Activated CD8-positive, alpha-beta T cell treated with anti-CD3 and anti-CD28 coated beads for 36 hours (primary cell): ENCODE data around the gene DCAF10. TPM values are rescaled to one million over a fixed set of nuclear protein-coding genes. Genes with fewer than 3 reads are reported as not detected.
"Not testable (repeated sequence)": the region's sequence is repeated elsewhere in the genome, so short reads cannot be mapped to it uniquely, and the experiment has no call there.

Experiments
- ATAC-seq: fragments of 200-7000 bp; cut with Tn5 transposase; one replicate; pipeline ENCODE4 v1.10.0; 2021; ENCODE audit warnings: mild to moderate bottlenecking, moderate library complexity
- CTCF ChIA-PET: fragments of 350-600 bp; sonication (Branson Sonifier 250); formaldehyde crosslinking; loops from one replicate; lab custom pipeline; 2021; ENCODE audit warnings: antibody characterized with exemption; lab: Charles Lee
- POLR2A ChIA-PET: fragments of 350-600 bp; sonication (Branson Sonifier 250); formaldehyde crosslinking; loops from one replicate; lab custom pipeline; 2021; ENCODE audit warnings: antibody characterized with exemption; lab: Charles Lee
- DNase-seq: peaks from one replicate; pipeline ENCODE4 v3.0.0-alpha.2; 2020
- H3K27ac Mint-ChIP-seq: one replicate; pipeline ENCODE4 v1.8.0; 2021; ENCODE audit warnings: mild to moderate bottlenecking, mixed read lengths
- H3K27me3 Mint-ChIP-seq: one replicate; pipeline ENCODE4 v1.8.0; 2021; ENCODE audit warnings: mixed read lengths
- H3K36me3 Mint-ChIP-seq: one replicate; pipeline ENCODE4 v1.8.0; 2021; ENCODE audit warnings: low read depth, mixed read lengths
- H3K4me1 Mint-ChIP-seq: one replicate; pipeline ENCODE4 v1.8.0; 2021; ENCODE audit warnings: low read depth, mixed read lengths
- H3K4me3 Mint-ChIP-seq: one replicate; pipeline ENCODE4 v1.8.0; 2021; ENCODE audit warnings: mild to moderate bottlenecking, moderate library complexity, mixed read lengths
- H3K9me3 Mint-ChIP-seq: one replicate; pipeline ENCODE4 v1.8.0; 2021; ENCODE audit warnings: mixed read lengths
- CTCF ChIP-seq: fragments of 200-600 bp; IDR thresholded peaks from one replicate; pipeline ENCODE4 v1.8.0; 2022; ENCODE audit warnings: antibody characterized with exemption, mild to moderate bottlenecking
- intact Hi-C: fragments of 100-400 bp; cut with micrococcal nuclease; formaldehyde crosslinking; loops from one replicate; pipeline ENCODE4 v1.10.0; 2022
- total RNA-seq, 2 experiments: library from RNA; stranded (reverse); gene quantifications; one replicate each; pipeline ENCODE4 v1.2.3, GENCODE V29; 2021

Gene DCAF10
- total RNA-seq, 2 experiments from 2014 or later: 14.7 to 15.2 TPM

GRCh38 chr9:37870799-37871176, 70.2 kb downstream of the DCAF10 start:
- DNase-seq (no peak), ATAC-seq (no peak)
- no peak overlapping the region for H3K4me3 Mint-ChIP-seq
- H3K27ac Mint-ChIP-seq: no peak overlapping the region
- no peaks in the 10 kb centered on the region for H3K9me3 Mint-ChIP-seq
- intact Hi-C loops: no loop called here
- CTCF ChIA-PET: no interaction called here
- H3K27me3 Mint-ChIP-seq: no peaks in the 10 kb centered on the region
- POLR2A ChIA-PET: no interaction called here
- no peaks in the 10 kb centered on the region for H3K4me1 Mint-ChIP-seq
- H3K36me3 Mint-ChIP-seq: peaks cover 5% of the 10 kb centered on the region
- TF ChIP-seq CTCF: no peak

GRCh38 chr9:37873955-37874354, 73.4 kb downstream of the DCAF10 start:
- Mint-ChIP-seq H3K4me1 (no peaks in the 10 kb centered on the region), H3K9me3 (no peaks in the 10 kb centered on the region), H3K27ac (no peak overlapping the region), H3K4me3 (no peak overlapping the region), H3K27me3 (no peaks in the 10 kb centered on the region), H3K36me3 (peaks cover 12% of the 10 kb centered on the region)
- intact Hi-C loops: no loop called here
- POLR2A ChIA-PET: no interaction called here
- DNase-seq (no peak), ATAC-seq (no peak)
- no peak for TF ChIP-seq CTCF
- CTCF ChIA-PET: interaction anchor here (0.7 kb wide), 1 partner anchor 149 kb away, joined by 3 read pairs; no protein-coding TSS in a partner anchor

- Mint-ChIP-seq H3K36me3 (peaks cover 20% of the 10 kb centered on the region), H3K4me1 (no peaks in the 10 kb centered on the region), H3K9me3 (no peaks in the 10 kb centered on the region), H3K27ac (no peak overlapping the region), H3K4me3 (no peak overlapping the region), H3K27me3 (no peaks in the 10 kb centered on the region)
- intact Hi-C loops: no loop called here
- ChIA-PET CTCF (interaction anchor here (0.8 kb wide), 1 partner anchor 17 kb away, joined by 3 read pairs; no protein-coding TSS in a partner anchor), POLR2A (no interaction called here)
- no peak for ATAC-seq
- TF ChIP-seq CTCF: no peak
- DNase-seq: no peak
These were observed 75.8 kb downstream of the DCAF10 start for GRCh38 chr9:37876376-37876775.

- no peak for ATAC-seq
- Mint-ChIP-seq H3K27ac (no peak overlapping the region), H3K9me3 (no peaks in the 10 kb centered on the region), H3K4me3 (no peak overlapping the region), H3K27me3 (no peaks in the 10 kb centered on the region), H3K4me1 (peaks cover 9% of the 10 kb centered on the region), H3K36me3 (peaks cover 31% of the 10 kb centered on the region)
- DNase-seq: no peak
- ChIA-PET CTCF (interaction anchor here (0.7 to 1.0 kb wide), 2 partner anchors 24 to 133 kb away, joined by 3 to 4 read pairs; no protein-coding TSS in a partner anchor), POLR2A (no interaction called here)
- no peak for TF ChIP-seq CTCF
- intact Hi-C loops: no loop called here
These were observed 80.4 kb downstream of the DCAF10 start for GRCh38 chr9:37880916-37881479.

- H3K4me3 Mint-ChIP-seq, intact Hi-C loops, DNase-seq, ATAC-seq, H3K27me3 Mint-ChIP-seq, H3K4me1 Mint-ChIP-seq, POLR2A ChIA-PET, H3K27ac Mint-ChIP-seq, CTCF ChIA-PET, H3K9me3 Mint-ChIP-seq: not testable (repeated sequence)
- peaks cover 42% of the 10 kb centered on the region for H3K36me3 Mint-ChIP-seq
These were observed 87.5 kb downstream of the DCAF10 start for GRCh38 chr9:37887977-37888583.
